Mesenchymal stem cell (in vitro differentiated cells and primary cell): ENCODE measurements around the gene ACP1.
"Not testable (repeated sequence)": the region's sequence is repeated elsewhere in the genome, so short reads cannot be mapped to it uniquely, and the experiment has no call there.

ENCODE experiments used
- DNase-seq: peaks from one replicate; pipeline ENCODE4 v3.0.0-alpha.2; 2013
- H2AFZ ChIP-seq: one replicate; pipeline ENCODE4 v1.6.1; 2013; ENCODE audit warnings: low read depth, mild to moderate bottlenecking, control low read depth, inconsistent platforms, low read length, moderate library complexity
- H2AK5ac ChIP-seq: 2 replicates; pipeline ENCODE4 v1.6.1; 2013; ENCODE audit warnings: low read length, moderate library complexity, mild to moderate bottlenecking, inconsistent platforms; ENCODE audit not compliant: severe bottlenecking
- H2BK120ac ChIP-seq: one replicate; pipeline ENCODE4 v1.6.1; 2013; ENCODE audit warnings: low read depth, mild to moderate bottlenecking, inconsistent platforms, low read length, moderate library complexity
- H2BK12ac ChIP-seq, 2 experiments: one replicate each; pipeline ENCODE4 v1.6.1; 2013; ENCODE audit warnings: inconsistent platforms in 2 of 2, low read length in 2 of 2, mild to moderate bottlenecking in 2 of 2, moderate library complexity in 2 of 2, control low read depth in 1 of 2
- H2BK15ac ChIP-seq: one replicate; pipeline ENCODE4 v1.6.1; 2013; ENCODE audit warnings: mild to moderate bottlenecking, low read depth, inconsistent platforms; ENCODE audit not compliant: poor library complexity, severe bottlenecking
- H2BK5ac ChIP-seq: 2 replicates; pipeline ENCODE4 v1.6.1; 2013; ENCODE audit warnings: low read depth, mild to moderate bottlenecking, low read length, control low read depth, inconsistent platforms; ENCODE audit not compliant: poor library complexity, severe bottlenecking
- H3K14ac ChIP-seq, 2 experiments: one replicate each; pipeline ENCODE4 v1.6.1; 2013; ENCODE audit warnings: inconsistent platforms in 2 of 2, low read length in 2 of 2, control low read depth in 1 of 2, mild to moderate bottlenecking in 1 of 2, moderate library complexity in 1 of 2
- H3K18ac ChIP-seq, 2 experiments: one replicate each; pipeline ENCODE4 v1.6.1; 2013; ENCODE audit warnings: inconsistent platforms in 2 of 2, low read length in 2 of 2, control low read depth in 1 of 2, low read depth in 1 of 2, mild to moderate bottlenecking in 1 of 2
- H3K23ac ChIP-seq, 2 experiments: one replicate each; pipeline ENCODE4 v1.6.1; 2013; ENCODE audit warnings: inconsistent platforms in 2 of 2, low read length in 2 of 2, mild to moderate bottlenecking in 2 of 2, moderate library complexity in 2 of 2, control low read depth in 1 of 2
- H3K27ac ChIP-seq: 2 replicates; pipeline ENCODE4 v1.5.1; 2013; ENCODE audit warnings: mild to moderate bottlenecking, moderate library complexity, low read length, control low read depth, inconsistent platforms; ENCODE audit not compliant: poor library complexity, severe bottlenecking
- H3K27me3 ChIP-seq, 2 experiments: 2 replicates each; pipeline versions ENCODE4 v1.6.1 to v1.7.0; 2013; ENCODE audit warnings: low read length in 2 of 2, mild to moderate bottlenecking in 2 of 2, moderate library complexity in 2 of 2, control low read depth in 1 of 2, inconsistent platforms in 1 of 2; ENCODE audit not compliant: control insufficient read depth in 1 of 2, insufficient read depth in 1 of 2
- H3K36me3 ChIP-seq, 2 experiments: 2 replicates each; pipeline versions ENCODE4 v1.6.1 to v1.7.0; 2013; ENCODE audit warnings: low read length in 2 of 2, control low read depth in 1 of 2, inconsistent platforms in 1 of 2, low read depth in 1 of 2, mild to moderate bottlenecking in 1 of 2; ENCODE audit not compliant: insufficient read depth in 2 of 2, control insufficient read depth in 1 of 2
- H3K4ac ChIP-seq, 2 experiments: one replicate each; pipeline ENCODE4 v1.6.1; 2013; ENCODE audit warnings: inconsistent platforms in 2 of 2, low read length in 2 of 2, mild to moderate bottlenecking in 2 of 2, moderate library complexity in 2 of 2, control low read depth in 1 of 2, low read depth in 1 of 2
- H3K4me1 ChIP-seq: 2 replicates; pipeline ENCODE4 v1.6.1; 2013; ENCODE audit warnings: low read depth, low read length, control low read depth; ENCODE audit not compliant: control insufficient read depth, insufficient read depth
- H3K4me2 ChIP-seq: 2 replicates; pipeline ENCODE4 v1.6.1; 2013; ENCODE audit warnings: low read length, mild to moderate bottlenecking, inconsistent platforms; ENCODE audit not compliant: poor library complexity, severe bottlenecking
- H3K4me3 ChIP-seq, 2 experiments: 2 replicates each; pipeline versions ENCODE4 v1.5.1 to v1.7.0; 2013; ENCODE audit warnings: low read length in 2 of 2, mild to moderate bottlenecking in 2 of 2, control low read depth in 1 of 2, low read depth in 1 of 2; ENCODE audit not compliant: insufficient read depth in 1 of 2
- H3K79me1 ChIP-seq: replicated peaks from 2 replicates; pipeline ENCODE4 v1.6.1; 2013; ENCODE audit warnings: mild to moderate bottlenecking, control low read depth, low read length, inconsistent platforms; ENCODE audit not compliant: poor library complexity, severe bottlenecking
- H3K9ac ChIP-seq: 2 replicates; pipeline ENCODE4 v1.7.0; 2013; ENCODE audit warnings: mild to moderate bottlenecking, low read length, moderate library complexity
- H3K9me3 ChIP-seq: 2 replicates; pipeline ENCODE4 v1.7.0; 2013; ENCODE audit warnings: mild to moderate bottlenecking, low read length; ENCODE audit not compliant: control insufficient read depth
- H4K8ac ChIP-seq: one replicate; pipeline ENCODE4 v1.6.1; 2013; ENCODE audit warnings: inconsistent platforms, mild to moderate bottlenecking, low read length, moderate library complexity
- H4K91ac ChIP-seq: one replicate; pipeline ENCODE4 v1.6.1; 2013; ENCODE audit warnings: mild to moderate bottlenecking, low read length, inconsistent platforms
- WGBS: methylation state at CpG from one replicate; pipeline ENCODE4 v1.1.7; 2013; ENCODE audit warnings: mixed read lengths; 5-methylcytosine and 5-hydroxymethylcytosine counted together

The ACP1 gene

GRCh38 chr2:314561-315336, 50.0 kb downstream of the ACP1 start:
- no peaks in the 10 kb centered on the region for H3K79me1 ChIP-seq
- H4K91ac ChIP-seq: no peak overlapping the region
- H2BK12ac ChIP-seq: no peak overlapping the region
- no peaks in the 10 kb centered on the region for H3K9me3 ChIP-seq
- no peak overlapping the region for H3K18ac ChIP-seq
- H2AK5ac ChIP-seq: no peak overlapping the region
- H2BK5ac ChIP-seq: no peak overlapping the region
- no peak for DNase-seq
- H2BK120ac ChIP-seq: no peak overlapping the region
- no peak overlapping the region for H2BK15ac ChIP-seq
- peaks cover 23% of the 10 kb centered on the region for H3K4me1 ChIP-seq
- H3K9ac ChIP-seq: no peak overlapping the region
- 93% methylated on average over 56 of the region's 56 CpGs for WGBS
- no peaks in the 10 kb centered on the region for H3K27me3 ChIP-seq
- H3K23ac ChIP-seq: no peak overlapping the region
- H3K4ac ChIP-seq: no peak overlapping the region
- no peak overlapping the region for H2AFZ ChIP-seq
- H3K14ac ChIP-seq: peak overlapping the region in 1 of 2 experiments; percentile 53
- peaks cover 0 to 8% of the 10 kb centered on the region in 2 experiments for H3K36me3 ChIP-seq
- H3K27ac ChIP-seq: no peak overlapping the region
- H3K4me3 ChIP-seq: no peak overlapping the region
- H3K4me2 ChIP-seq: no peak overlapping the region
- no peak overlapping the region for H4K8ac ChIP-seq

- H3K9ac ChIP-seq, DNase-seq, H2BK120ac ChIP-seq, H2BK12ac ChIP-seq, H3K27me3 ChIP-seq, H3K4ac ChIP-seq, H3K27ac ChIP-seq, H3K4me3 ChIP-seq, H2BK5ac ChIP-seq, H3K36me3 ChIP-seq, H3K9me3 ChIP-seq, H3K23ac ChIP-seq, H3K14ac ChIP-seq, H3K4me2 ChIP-seq, H2AFZ ChIP-seq, H4K8ac ChIP-seq, H3K18ac ChIP-seq, H3K79me1 ChIP-seq, H2AK5ac ChIP-seq, H2BK15ac ChIP-seq, H4K91ac ChIP-seq: not testable (repeated sequence)
- H3K4me1 ChIP-seq: peaks cover 23% of the 10 kb centered on the region
- 76% methylated on average over 5 of the region's 6 CpGs for WGBS
These were observed 51.2 kb downstream of the ACP1 start for GRCh38 chr2:315925-316324.

- Histone ChIP-seq H4K8ac (no peak overlapping the region), H3K9me3 (no peaks in the 10 kb centered on the region), H2BK5ac (no peak overlapping the region), H4K91ac (no peak overlapping the region), H3K4me2 (no peak overlapping the region), H3K4me1 (peaks cover 23% of the 10 kb centered on the region), H3K27ac (no peak overlapping the region), H2AK5ac (no peak overlapping the region), H3K36me3 (peaks cover 0 to 8% of the 10 kb centered on the region in 2 experiments), H2BK12ac (no peak overlapping the region), H3K4ac (no peak overlapping the region), H3K4me3 (no peak overlapping the region), H3K14ac (no peak overlapping the region), H3K27me3 (no peaks in the 10 kb centered on the region), H3K18ac (no peak overlapping the region), H3K23ac (no peak overlapping the region), H2BK120ac (no peak overlapping the region), H3K9ac (no peak overlapping the region), H2AFZ (no peak overlapping the region), H2BK15ac (no peak overlapping the region), H3K79me1 (no peaks in the 10 kb centered on the region)
- no peak for DNase-seq
- WGBS: 91% methylated on average over 12 of the region's 12 CpGs
These were observed 51.6 kb downstream of the ACP1 start for GRCh38 chr2:316381-316780.

GRCh38 chr2:317501-318424, 53.0 kb downstream of the ACP1 start:
- H2BK5ac ChIP-seq: no peak overlapping the region
- H3K4me3 ChIP-seq: peak overlapping the region in 1 of 2 experiments; percentile 28
- no peak overlapping the region for H3K23ac ChIP-seq
- peak overlapping the region; percentile 54 for H2BK120ac ChIP-seq
- no peak overlapping the region for H2BK12ac ChIP-seq
- H3K9ac ChIP-seq: no peak overlapping the region
- H2AFZ ChIP-seq: peak overlapping the region; percentile 18
- H3K36me3 ChIP-seq: peaks cover 0 to 8% of the 10 kb centered on the region in 2 experiments
- peaks cover 23% of the 10 kb centered on the region for H3K4me1 ChIP-seq
- H3K79me1 ChIP-seq: no peaks in the 10 kb centered on the region
- no peak overlapping the region for H3K18ac ChIP-seq
- DNase-seq: peak; percentile 30
- H3K14ac ChIP-seq: no peak overlapping the region
- H2BK15ac ChIP-seq: no peak overlapping the region
- no peaks in the 10 kb centered on the region for H3K9me3 ChIP-seq
- H3K4me2 ChIP-seq: peak overlapping the region; percentile 75
- H3K4ac ChIP-seq: no peak overlapping the region
- H3K27me3 ChIP-seq: no peaks in the 10 kb centered on the region
- H4K8ac ChIP-seq: no peak overlapping the region
- WGBS: 48% methylated on average over 26 of the region's 27 CpGs
- H3K27ac ChIP-seq: peak overlapping the region; percentile 76
- no peak overlapping the region for H2AK5ac ChIP-seq
- H4K91ac ChIP-seq: no peak overlapping the region
